HCT116 (cell line): ENCODE data around the gene CHD3. TPM values are rescaled to one million over a fixed set of nuclear protein-coding genes. Genes with fewer than 3 reads are reported as not detected.

Experiments
- ATAC-seq: fragments of 200-7000 bp; cut with Tn5 transposase; 2 replicates; pipeline ENCODE4 v1.9.1; 2020; ENCODE audit warnings: mild to moderate bottlenecking, moderate library complexity
- BruUV-seq: library from RNA; stranded (reverse); fragments of 400-500 nt; replicated peaks from 2 replicates; lab custom pipeline; 2021; lab: Mats Ljungman, UMichigan
- CTCF ChIA-PET: fragments of 300-600 bp; sonication (Branson Sonifier 250); formaldehyde crosslinking; loops from one replicate; lab custom pipeline; 2021; ENCODE audit warnings: antibody characterized with exemption; lab: Charles Lee
- POLR2A ChIA-PET: fragments of 300-600, 350-600 bp; sonication (Branson Sonifier 250); formaldehyde crosslinking; loops from one replicate; lab custom pipeline; 2021; ENCODE audit warnings: antibody characterized with exemption; lab: Charles Lee
- RAD21 ChIA-PET, 2 experiments: fragments of 300-600 bp; sonication (Branson Sonifier 250); formaldehyde crosslinking; loops; one replicate each; lab custom pipeline; 2023; ENCODE audit warnings: low total read pairs in 2 of 2; ENCODE audit not compliant: uncharacterized antibody in 2 of 2, unreplicated experiment in 2 of 2, low non-redundant PET in 1 of 2; lab: Charles Lee
- DNase-seq: peaks from one replicate; pipeline ENCODE4 v3.0.0-alpha.2; 2010; ENCODE audit warnings: low read depth, low spot score
- H2AFZ ChIP-seq: fragments of 200-600 bp; shearing (Covaris generic), sonication (generic); 2 replicates; pipeline ENCODE4 v1.6.1; 2017; ENCODE audit warnings: low read depth, mixed run types, mixed read lengths, antibody characterized with exemption, low read length; ENCODE audit not compliant: poor library complexity, severe bottlenecking
- H3K27ac ChIP-seq: 2 replicates; pipeline ENCODE4 v1.5.1; 2012; ENCODE audit warnings: low read depth, low read length
- H3K27me3 ChIP-seq: fragments of 200-600 bp; sonication (generic); 2 replicates; pipeline ENCODE4 v1.6.1; 2016; ENCODE audit warnings: mixed run types, low read length, mixed read lengths; ENCODE audit not compliant: insufficient read depth
- H3K36me3 ChIP-seq, 2 experiments: fragments of 200-500 bp in 1 of 2; fragments of 200-600 bp in 1 of 2; sonication (Bioruptor generic) in 1 of 2; sonication (generic) in 1 of 2; 2 replicates each; pipeline versions ENCODE4 v1.5.1 to v1.6.1; 2014 to 2016; ENCODE audit warnings: low read length in 2 of 2, inconsistent platforms in 1 of 2, mixed read lengths in 1 of 2, mixed run types in 1 of 2; ENCODE audit not compliant: insufficient read depth in 2 of 2, control insufficient read depth in 1 of 2
- H3K4me1 ChIP-seq, 2 experiments: fragments of 200-600 bp in 1 of 2; sonication (generic) in 1 of 2; 2 replicates each; pipeline versions ENCODE4 v1.5.1 to v1.6.1; 2012 to 2017; ENCODE audit warnings: low read length in 2 of 2, inconsistent platforms in 1 of 2, mild to moderate bottlenecking in 1 of 2, mixed read lengths in 1 of 2, mixed run types in 1 of 2, moderate library complexity in 1 of 2; ENCODE audit not compliant: insufficient read depth in 2 of 2, control insufficient read depth in 1 of 2
- H3K4me2 ChIP-seq: fragments of 200-600 bp; sonication (generic); 2 replicates; pipeline ENCODE4 v1.6.1; 2017; ENCODE audit warnings: mixed run types, low read length, mixed read lengths
- H3K4me3 ChIP-seq, 2 experiments: fragments of 200-600 bp in 1 of 2; sonication (generic) in 1 of 2; replicated peaks in 1 of 2; 2 replicates each; pipeline ENCODE4 v1.5.1; 2011 to 2016; ENCODE audit warnings: low read length in 2 of 2, control low read depth in 1 of 2, low read depth in 1 of 2, mild to moderate bottlenecking in 1 of 2, mixed read lengths in 1 of 2, mixed run types in 1 of 2
- H3K79me2 ChIP-seq: fragments of 200-600 bp; sonication (generic); 2 replicates; pipeline ENCODE4 v1.6.1; 2017; ENCODE audit warnings: mild to moderate bottlenecking, mixed run types, low read length, moderate library complexity, mixed read lengths; ENCODE audit not compliant: insufficient read depth
- H3K9ac ChIP-seq: fragments of 200-600 bp; sonication (generic); 2 replicates; pipeline ENCODE4 v1.6.1; 2016; ENCODE audit warnings: low read length, mixed read lengths
- H3K9me2 ChIP-seq: fragments of 200-600 bp; sonication (generic), shearing (Covaris generic); 2 replicates; pipeline ENCODE4 v1.6.1; 2017; ENCODE audit warnings: mixed run types, mild to moderate bottlenecking, moderate library complexity; ENCODE audit not compliant: insufficient read depth
- H3K9me3 ChIP-seq, 2 experiments: fragments of 200-500 bp in 1 of 2; fragments of 200-600 bp in 1 of 2; sonication (Bioruptor generic) in 1 of 2; sonication (generic) in 1 of 2; 2 replicates each; pipeline ENCODE4 v1.6.1; 2014 to 2017; ENCODE audit warnings: low read length in 2 of 2, mixed read lengths in 2 of 2, inconsistent platforms in 1 of 2, low read depth in 1 of 2, mild to moderate bottlenecking in 1 of 2, mixed run types in 1 of 2, moderate library complexity in 1 of 2; ENCODE audit not compliant: control insufficient read depth in 1 of 2, insufficient read depth in 1 of 2
- H4K20me1 ChIP-seq: fragments of 200-600 bp; sonication (generic), shearing (Covaris generic); 2 replicates; pipeline ENCODE4 v1.6.1; 2017; ENCODE audit warnings: mixed run types, mild to moderate bottlenecking, moderate library complexity; ENCODE audit not compliant: insufficient read depth
- EZH2phosphoT487 ChIP-seq: fragments of 200-600 bp; IDR thresholded peaks from 2 replicates; pipeline ENCODE4 v1.6.1; 2018; ENCODE audit warnings: antibody characterized with exemption, borderline replicate concordance
- JUND ChIP-seq: IDR thresholded peaks from 2 replicates; pipeline ENCODE4 v1.6.1; 2012
- RAD21 ChIP-seq: IDR thresholded peaks from 2 replicates; pipeline ENCODE4 v1.6.1; 2012; ENCODE audit warnings: low read depth, mild to moderate bottlenecking
- SP1 ChIP-seq: IDR thresholded peaks from 2 replicates; pipeline ENCODE4 v1.6.1; 2012; ENCODE audit warnings: low read depth
- TCF7L2 ChIP-seq: IDR thresholded peaks from 2 replicates; pipeline ENCODE4 v1.7.0; 2011; ENCODE audit warnings: borderline replicate concordance, inconsistent platforms; ENCODE audit not compliant: insufficient read depth, insufficient read length; ENCODE audit errors: extremely low read depth
- ZFX ChIP-seq: fragments of 450-650 bp; IDR thresholded peaks from 2 replicates; pipeline ENCODE4 v1.6.1; 2017
- intact Hi-C: fragments of 100-400 bp; cut with micrococcal nuclease; formaldehyde crosslinking; loops from 2 replicates; pipeline ENCODE4 v1.10.0; 2022
- total RNA-seq: library from RNA; stranded (reverse); gene quantifications from one replicate; pipeline ENCODE4 v1.2.1, GENCODE V29; 2021; ENCODE audit not compliant: unreplicated experiment
- TF ChIP-seq, protein P1 (sequence below): IDR thresholded peaks from 2 replicates; pipeline ENCODE4 v1.6.1; 2012
- TF ChIP-seq, protein P2 (sequence below), 3 experiments: fragments of 200-600 bp in 1 of 3; sonication (generic) in 1 of 3; IDR thresholded peaks in 2 of 3; conservative IDR thresholded peaks in 1 of 3; 2 replicates each; pipeline ENCODE4 v1.5.1; 2012 to 2017; ENCODE audit warnings: low read depth in 2 of 3, low read length in 2 of 3, antibody characterized with exemption in 1 of 3, borderline replicate concordance in 1 of 3, control low read depth in 1 of 3, mild to moderate bottlenecking in 1 of 3, mixed read lengths in 1 of 3, mixed run types in 1 of 3, moderate library complexity in 1 of 3; ENCODE audit not compliant: insufficient read depth in 1 of 3
- TF ChIP-seq, protein P3 (sequence below): IDR thresholded peaks from 2 replicates; pipeline ENCODE4 v1.6.1; 2012; ENCODE audit warnings: low read depth

Gene CHD3
- total RNA-seq, 1 experiment from 2014 or later = 54.8 TPM

DNA sequence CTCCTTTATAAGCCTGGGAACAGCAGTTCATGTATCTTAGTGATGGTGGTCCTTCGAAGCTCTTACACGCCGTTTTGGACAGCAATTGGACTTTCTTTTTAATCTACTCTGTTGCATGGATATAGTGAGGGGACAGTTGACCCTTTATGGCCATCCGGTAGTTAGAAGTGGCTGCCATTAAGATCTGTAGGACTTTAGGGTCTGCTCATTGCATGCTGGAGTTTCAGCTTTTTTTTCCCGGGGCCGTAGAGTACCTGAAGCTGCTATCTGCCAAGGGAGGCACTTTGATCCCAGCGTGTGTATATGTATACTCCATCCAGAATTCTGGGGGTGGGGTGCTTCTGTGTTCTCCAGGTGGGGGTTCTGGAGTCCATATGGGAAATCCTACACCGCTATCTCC is 29.6 kb upstream of the CHD3 start:
- Histone ChIP-seq H3K9me2 (no peaks in the 10 kb centered on the region), H3K9me3 (no peaks in the 10 kb centered on the region), H3K4me1 (peaks cover 10 to 26% of the 10 kb centered on the region in 2 experiments), H3K4me3 (peak overlapping the region; percentile 67 to 94), H4K20me1 (no peaks in the 10 kb centered on the region), H3K27ac (peak overlapping the region; percentile 92), H2AFZ (no peak overlapping the region), H3K9ac (peak overlapping the region; percentile 93), H3K36me3 (peaks cover 8 to 21% of the 10 kb centered on the region in 2 experiments; a peak in 3 of 4 replicates), H3K79me2 (peaks cover 42% of the 10 kb centered on the region), H3K4me2 (peak overlapping the region; percentile 99), H3K27me3 (no peaks in the 10 kb centered on the region)
- intact Hi-C loops = no loop called here
- no peak for DNase-seq
- ChIA-PET POLR2A (no interaction called here), CTCF (interaction anchor here (0.8 to 1.4 kb wide), 3 partner anchors 34 to 131 kb away, joined by 3 to 4 read pairs (median 3); no protein-coding TSS in a partner anchor), RAD21 (no interaction called here)
- no peak for ATAC-seq
- BruUV-seq = no TSS peak
- TF ChIP-seq, protein P1, sequence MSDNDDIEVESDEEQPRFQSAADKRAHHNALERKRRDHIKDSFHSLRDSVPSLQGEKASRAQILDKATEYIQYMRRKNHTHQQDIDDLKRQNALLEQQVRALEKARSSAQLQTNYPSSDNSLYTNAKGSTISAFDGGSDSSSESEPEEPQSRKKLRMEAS = no peak
- TF ChIP-seq EZH2phosphoT487 = no peak
- TF ChIP-seq SP1 = no peak
- no peak for TF ChIP-seq ZFX
- TF ChIP-seq JUND = no peak
- no peak for TF ChIP-seq TCF7L2

DNA sequence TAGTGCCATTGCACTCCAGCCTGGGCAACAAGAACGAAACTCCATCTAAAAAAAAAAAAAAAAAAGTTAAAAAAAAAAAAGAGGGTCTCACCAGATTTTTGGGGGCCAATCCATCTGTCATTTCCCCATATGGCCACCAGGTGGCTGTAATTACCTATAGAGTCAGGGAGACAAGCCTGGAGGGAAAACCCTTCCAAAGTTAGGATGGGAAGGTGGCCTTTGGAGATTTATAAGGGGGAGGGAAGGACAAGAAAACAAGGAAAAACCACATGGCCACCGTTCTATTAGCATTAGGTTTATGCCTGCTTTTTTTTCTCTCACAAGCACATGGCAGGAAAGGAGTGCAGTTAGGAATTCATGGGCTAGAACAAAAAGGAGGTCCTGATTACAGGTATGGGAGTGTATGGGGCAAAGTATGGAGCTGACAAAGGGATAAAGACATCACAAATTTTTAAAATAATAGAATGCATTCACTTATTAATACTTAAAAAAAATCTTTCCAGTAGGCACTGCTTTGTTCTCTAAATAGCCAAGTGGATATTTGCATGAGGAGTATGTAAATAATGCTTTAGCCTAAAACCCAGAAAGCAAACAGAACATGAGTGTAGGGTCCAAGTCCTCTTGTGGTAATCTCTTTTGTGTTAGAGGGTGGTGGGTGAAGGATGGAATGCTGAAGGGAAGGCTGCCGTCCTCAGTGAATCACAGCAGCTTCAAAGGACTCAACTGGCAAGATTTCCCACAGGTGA is 25.7 kb upstream of the CHD3 start:
- intact Hi-C loops = loop anchor here (1.0 to 2.0 kb wide), 4 partner anchors 34 to 194 kb away; no protein-coding TSS in a partner anchor
- Histone ChIP-seq H3K4me1 (peaks cover 6 to 24% of the 10 kb centered on the region in 2 experiments), H3K4me3 (no peak overlapping the region), H3K79me2 (peaks cover 31% of the 10 kb centered on the region), H3K9me3 (peaks cover 0 to 9% of the 10 kb centered on the region in 2 experiments; a peak in 1 of 4 replicates), H3K9me2 (no peaks in the 10 kb centered on the region), H3K9ac (no peak overlapping the region), H4K20me1 (no peaks in the 10 kb centered on the region), H3K4me2 (no peak overlapping the region), H2AFZ (no peak overlapping the region), H3K36me3 (peaks cover 8 to 32% of the 10 kb centered on the region in 2 experiments; a peak in 3 of 4 replicates), H3K27me3 (no peaks in the 10 kb centered on the region), H3K27ac (no peak overlapping the region)
- TF ChIP-seq, protein P2, sequence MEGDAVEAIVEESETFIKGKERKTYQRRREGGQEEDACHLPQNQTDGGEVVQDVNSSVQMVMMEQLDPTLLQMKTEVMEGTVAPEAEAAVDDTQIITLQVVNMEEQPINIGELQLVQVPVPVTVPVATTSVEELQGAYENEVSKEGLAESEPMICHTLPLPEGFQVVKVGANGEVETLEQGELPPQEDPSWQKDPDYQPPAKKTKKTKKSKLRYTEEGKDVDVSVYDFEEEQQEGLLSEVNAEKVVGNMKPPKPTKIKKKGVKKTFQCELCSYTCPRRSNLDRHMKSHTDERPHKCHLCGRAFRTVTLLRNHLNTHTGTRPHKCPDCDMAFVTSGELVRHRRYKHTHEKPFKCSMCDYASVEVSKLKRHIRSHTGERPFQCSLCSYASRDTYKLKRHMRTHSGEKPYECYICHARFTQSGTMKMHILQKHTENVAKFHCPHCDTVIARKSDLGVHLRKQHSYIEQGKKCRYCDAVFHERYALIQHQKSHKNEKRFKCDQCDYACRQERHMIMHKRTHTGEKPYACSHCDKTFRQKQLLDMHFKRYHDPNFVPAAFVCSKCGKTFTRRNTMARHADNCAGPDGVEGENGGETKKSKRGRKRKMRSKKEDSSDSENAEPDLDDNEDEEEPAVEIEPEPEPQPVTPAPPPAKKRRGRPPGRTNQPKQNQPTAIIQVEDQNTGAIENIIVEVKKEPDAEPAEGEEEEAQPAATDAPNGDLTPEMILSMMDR (IDR thresholded peaks at IDR 0.05 in 2 of 3, conservative IDR thresholded peaks at IDR 0.05 in 1 of 3; ENCODE audit: borderline replicate concordance in 1 of 3, insufficient read depth in 1 of 3, low read depth in 2 of 3, low read length in 2 of 3) = peak; percentile 66 to 88 (median 74)
- TF ChIP-seq, protein P3, sequence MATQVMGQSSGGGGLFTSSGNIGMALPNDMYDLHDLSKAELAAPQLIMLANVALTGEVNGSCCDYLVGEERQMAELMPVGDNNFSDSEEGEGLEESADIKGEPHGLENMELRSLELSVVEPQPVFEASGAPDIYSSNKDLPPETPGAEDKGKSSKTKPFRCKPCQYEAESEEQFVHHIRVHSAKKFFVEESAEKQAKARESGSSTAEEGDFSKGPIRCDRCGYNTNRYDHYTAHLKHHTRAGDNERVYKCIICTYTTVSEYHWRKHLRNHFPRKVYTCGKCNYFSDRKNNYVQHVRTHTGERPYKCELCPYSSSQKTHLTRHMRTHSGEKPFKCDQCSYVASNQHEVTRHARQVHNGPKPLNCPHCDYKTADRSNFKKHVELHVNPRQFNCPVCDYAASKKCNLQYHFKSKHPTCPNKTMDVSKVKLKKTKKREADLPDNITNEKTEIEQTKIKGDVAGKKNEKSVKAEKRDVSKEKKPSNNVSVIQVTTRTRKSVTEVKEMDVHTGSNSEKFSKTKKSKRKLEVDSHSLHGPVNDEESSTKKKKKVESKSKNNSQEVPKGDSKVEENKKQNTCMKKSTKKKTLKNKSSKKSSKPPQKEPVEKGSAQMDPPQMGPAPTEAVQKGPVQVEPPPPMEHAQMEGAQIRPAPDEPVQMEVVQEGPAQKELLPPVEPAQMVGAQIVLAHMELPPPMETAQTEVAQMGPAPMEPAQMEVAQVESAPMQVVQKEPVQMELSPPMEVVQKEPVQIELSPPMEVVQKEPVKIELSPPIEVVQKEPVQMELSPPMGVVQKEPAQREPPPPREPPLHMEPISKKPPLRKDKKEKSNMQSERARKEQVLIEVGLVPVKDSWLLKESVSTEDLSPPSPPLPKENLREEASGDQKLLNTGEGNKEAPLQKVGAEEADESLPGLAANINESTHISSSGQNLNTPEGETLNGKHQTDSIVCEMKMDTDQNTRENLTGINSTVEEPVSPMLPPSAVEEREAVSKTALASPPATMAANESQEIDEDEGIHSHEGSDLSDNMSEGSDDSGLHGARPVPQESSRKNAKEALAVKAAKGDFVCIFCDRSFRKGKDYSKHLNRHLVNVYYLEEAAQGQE = no peak
- TF ChIP-seq RAD21 = peak; percentile 89
- ChIA-PET POLR2A (interaction anchor here (0.6 kb wide), 1 partner anchor 119 kb away, joined by 3 read pairs; no protein-coding TSS in a partner anchor), CTCF (interaction anchor here (0.7 to 4.0 kb wide), 12 partner anchors 11 to 195 kb away, joined by 3 to 31 read pairs (median 4); no protein-coding TSS in a partner anchor), RAD21 (interaction anchor here in 1 of 2 experiments (0.7 kb wide), 1 partner anchor 126 kb away, joined by 5 read pairs; no protein-coding TSS in a partner anchor)
- ATAC-seq = no peak
- no peak for DNase-seq
- no TSS peak for BruUV-seq
